NCI-H2227 (cell line): ENCODE data around the gene KLHL17.
"Not testable (repeated sequence)": the region's sequence is repeated elsewhere in the genome, so short reads cannot be mapped to it uniquely, and the experiment has no call there.

Source experiments
- DNase-seq: peaks from one replicate; lab custom pipeline; 2025; ENCODE audit not compliant: unreplicated experiment; lab: John Stamatoyannopoulos, UW

Gene KLHL17

DNA sequence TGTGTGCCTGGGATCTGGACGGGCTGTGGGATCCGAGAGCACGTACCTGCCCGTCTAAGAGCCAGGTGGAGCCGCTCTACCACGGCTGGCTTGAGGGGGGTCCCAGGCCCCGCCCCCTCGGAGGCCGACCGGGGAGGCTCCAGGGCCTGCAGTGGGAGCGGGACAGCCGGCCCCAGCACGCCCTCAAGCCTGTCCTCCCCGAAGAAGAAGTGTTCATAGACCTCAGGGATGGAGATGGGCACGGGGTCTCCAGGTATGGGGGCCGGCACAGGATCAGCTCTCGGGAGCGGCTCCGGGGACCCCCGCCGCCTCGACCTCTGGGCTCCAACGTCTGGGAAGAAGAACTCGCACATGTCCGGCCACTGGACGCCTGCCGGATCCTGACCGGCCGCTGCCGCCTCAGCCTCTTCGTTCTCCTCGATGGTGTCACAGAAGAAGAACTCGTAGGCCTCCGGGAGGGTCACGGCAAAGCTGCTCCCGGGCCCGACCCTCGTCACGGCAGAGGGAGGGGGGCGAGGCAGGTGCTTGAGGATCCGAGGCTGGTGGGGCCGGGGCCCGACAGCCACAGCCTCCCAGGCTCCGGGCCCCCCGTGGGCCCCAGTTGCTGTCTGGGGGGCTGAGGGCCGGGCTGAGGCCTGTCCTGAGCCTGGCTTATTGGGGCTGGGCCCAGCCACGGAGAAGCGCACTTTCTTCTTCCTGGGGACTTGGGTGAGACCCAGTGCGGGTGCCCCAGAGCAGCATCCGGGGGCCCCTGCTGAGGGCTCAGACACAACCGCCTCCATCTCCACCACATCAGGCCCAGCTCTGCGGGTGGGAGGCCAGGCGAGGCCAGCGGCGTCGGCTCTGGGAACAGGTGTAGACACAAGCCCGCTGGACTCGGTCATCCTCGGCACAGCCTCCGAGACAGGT, 18.7 kb downstream of the KLHL17 start:
- DNase-seq = no peak

DNA sequence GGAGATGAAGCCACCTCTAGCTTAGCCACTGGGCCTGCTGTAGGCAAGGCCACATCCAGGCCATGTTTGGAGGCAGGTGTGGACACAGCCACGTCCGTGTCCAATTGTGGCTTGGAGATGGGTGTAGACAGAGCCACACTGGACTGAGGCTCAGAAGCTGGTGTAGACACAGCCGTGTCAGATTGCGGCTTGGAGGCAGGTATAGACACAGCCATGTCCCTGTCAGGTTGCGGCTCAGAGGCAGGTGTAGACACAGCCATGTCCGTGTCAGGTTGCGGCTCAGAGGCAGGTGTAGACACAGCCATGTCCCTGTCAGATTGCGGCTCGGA, 19.3 kb downstream of the KLHL17 start:
- no peak for DNase-seq

- no peak for DNase-seq
Observed at GRCh38 chr1:980137-980571, 19.8 kb downstream of the KLHL17 start.

- no peak for DNase-seq
Observed at GRCh38 chr1:980602-981395, 20.4 kb downstream of the KLHL17 start.

GRCh38 chr1:981491-981954, 21.1 kb downstream of the KLHL17 start:
- DNase-seq = no peak

DNA sequence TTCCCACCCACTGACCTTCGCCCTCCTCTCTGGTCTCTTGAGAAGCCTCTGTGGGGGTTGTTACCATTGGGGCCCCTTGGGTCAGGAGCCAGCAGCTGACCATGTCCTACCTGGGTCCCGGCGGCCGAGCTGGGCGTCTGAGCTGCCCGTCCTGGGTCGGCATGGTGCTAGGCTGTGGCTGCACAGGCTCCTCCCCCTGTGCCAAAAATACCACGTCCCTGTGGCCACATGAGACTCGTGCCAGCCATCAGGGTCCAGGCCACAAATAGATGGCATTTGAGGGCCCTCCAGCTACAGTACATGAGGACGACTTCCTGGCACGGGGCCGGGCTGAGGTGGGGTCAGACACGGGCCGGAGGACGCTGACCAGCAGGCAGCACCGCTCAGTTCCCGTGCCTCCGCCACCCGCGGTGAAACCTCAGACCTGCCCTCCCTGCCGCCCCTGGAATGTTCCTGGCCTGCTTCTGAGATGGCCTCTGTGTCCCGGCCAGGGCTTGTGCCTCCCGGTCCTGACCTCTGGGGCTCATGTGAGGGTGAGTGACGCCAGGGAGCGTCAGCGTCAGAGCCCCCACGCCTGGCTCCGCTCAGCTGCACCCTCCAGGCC, 21.7 kb downstream of the KLHL17 start, which contains the start of gene PERM1:
PERM1 (minus strand) TSS at position 139 of the 604 bp plus-strand sequence. CDS start 1,064 bp downstream, outside the sequence.
- no peak for DNase-seq

GRCh38 chr1:982765-983436, 22.5 kb downstream of the KLHL17 start:
- no peak for DNase-seq

- DNase-seq = peak; percentile 46
Observed at GRCh38 chr1:983798-984475, 23.6 kb downstream of the KLHL17 start.

DNA sequence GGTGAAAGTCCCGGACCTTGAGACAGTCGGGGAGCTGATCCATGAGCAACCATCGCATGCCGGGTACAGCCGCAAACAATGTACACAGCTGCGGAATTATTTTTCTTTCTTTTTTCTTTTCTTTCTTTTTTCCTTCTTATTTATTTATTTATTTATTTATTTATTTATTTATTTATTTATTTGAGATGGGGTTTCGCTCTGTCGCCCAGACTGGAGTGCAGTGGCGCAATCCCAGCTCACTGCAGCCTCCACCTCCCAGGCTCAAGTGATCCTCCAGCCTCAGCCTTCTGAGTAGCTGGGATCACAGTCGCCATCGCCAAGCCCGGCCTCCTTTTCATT, 24.1 kb downstream of the KLHL17 start:
- DNase-seq = no peak

DNA sequence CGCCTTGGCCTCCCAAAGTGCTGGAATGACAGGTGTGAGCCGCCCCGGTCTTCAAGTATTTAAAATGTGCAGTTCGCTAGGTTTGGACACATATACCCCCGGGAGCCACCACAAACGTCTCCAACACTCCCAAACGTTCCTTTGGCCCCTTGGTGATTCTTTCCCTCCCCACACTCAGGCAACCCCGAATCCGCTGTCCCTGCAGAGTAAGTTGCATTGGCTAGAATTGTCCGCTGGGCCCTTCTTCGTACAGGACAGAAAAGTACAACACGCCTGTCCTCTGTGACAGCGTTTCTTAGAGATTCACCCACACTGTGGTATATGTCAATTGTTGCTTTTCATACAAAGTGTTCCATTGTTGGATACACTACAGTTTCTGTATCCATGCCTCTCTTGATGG, 24.7 kb downstream of the KLHL17 start:
- no peak for DNase-seq

- DNase-seq = not testable (repeated sequence)
Observed at GRCh38 chr1:988061-988460, 27.7 kb downstream of the KLHL17 start.

DNA sequence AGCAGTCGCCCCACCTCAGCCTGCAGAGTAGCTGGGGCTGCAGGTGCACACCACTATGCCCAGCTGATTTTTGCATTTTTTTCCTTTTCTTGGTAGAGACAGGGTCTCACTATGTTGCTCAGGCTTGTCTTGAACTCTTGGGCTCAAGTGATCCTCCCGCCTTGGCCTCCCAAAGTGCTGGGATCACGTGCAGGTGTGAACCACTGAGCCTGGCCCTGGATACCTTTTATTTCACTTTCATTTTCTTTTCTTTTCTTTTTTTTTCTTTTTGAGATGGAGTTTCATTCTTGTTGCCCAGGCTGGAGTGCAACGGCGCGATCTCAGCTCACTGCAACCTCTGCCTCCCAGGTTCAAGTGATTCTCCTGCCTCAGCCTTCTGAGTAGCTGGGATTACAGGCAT, 30.9 kb downstream of the KLHL17 start:
- not testable (repeated sequence) for DNase-seq

DNA sequence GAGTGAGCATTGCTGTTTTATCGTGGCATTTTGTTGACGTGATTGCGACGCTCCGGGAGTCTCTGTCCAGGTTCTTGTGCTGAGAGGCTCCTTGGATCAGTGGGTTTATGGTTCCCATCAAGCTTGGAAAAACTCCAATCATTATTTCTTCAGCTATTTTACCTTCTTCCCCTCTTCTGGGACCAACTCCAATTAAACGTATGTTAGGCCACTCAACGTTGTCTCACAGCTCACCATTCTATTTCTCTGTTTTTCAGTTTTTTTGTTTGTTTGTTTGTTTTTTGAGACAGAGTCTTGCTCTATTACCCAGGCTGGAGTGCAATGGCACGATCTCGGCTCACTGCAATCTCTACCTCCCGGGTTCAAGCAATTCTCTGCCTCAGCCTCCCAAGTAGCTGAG, 31.5 kb downstream of the KLHL17 start:
- DNase-seq = no peak

- DNase-seq = no peak
Observed at GRCh38 chr1:992362-992761, 32.0 kb downstream of the KLHL17 start.

DNA sequence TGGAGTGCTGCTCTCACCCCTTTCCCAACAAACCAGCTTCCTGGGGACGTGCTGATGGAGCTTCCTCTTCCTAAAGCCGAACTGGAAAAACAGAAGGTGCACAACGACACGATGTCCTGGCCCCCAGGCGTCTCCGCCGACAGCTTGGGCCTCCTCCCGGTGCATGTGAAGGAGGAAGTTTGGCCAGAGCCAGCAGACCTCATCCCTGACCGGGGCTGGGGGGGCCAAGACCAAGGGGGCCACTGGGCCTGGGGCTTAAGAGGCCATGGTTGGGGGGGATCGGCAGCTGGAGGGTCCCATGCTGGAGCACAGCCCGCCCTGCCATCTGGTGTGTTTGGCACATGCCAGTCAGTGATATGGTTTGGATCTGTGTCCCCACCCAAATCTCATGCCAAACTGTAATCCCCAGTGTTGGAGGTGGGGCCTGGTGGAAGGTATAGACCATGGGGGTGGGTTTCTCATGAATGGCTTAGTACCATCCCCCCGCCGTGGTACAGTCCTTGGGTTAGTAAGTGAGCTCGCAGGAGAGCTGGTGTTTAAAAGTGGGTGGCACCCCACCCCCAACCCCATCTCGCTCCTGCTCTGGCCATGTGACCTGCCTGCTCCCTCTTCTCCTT, 33.1 kb downstream of the KLHL17 start:
- DNase-seq = no peak

DNA sequence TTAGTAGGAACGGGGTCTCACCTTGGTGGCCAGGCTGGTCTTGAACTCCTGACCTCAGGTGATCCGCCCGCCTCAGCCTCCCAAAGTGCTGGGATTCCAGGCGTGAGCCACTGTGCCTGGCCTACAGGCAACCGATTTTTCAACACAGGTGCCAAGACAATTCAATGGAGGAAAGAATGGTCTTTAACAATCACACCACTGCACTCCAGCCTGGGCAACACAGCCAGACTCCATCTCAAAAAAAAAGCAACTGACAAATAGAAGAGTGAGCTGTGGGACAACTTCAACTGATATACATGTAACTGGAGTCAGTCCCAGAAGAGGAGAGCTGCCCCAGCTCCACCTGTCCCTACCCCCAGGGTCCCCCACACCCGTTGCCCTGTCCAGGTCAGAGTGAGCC, 34.2 kb downstream of the KLHL17 start:
- DNase-seq = not testable (repeated sequence)

DNA sequence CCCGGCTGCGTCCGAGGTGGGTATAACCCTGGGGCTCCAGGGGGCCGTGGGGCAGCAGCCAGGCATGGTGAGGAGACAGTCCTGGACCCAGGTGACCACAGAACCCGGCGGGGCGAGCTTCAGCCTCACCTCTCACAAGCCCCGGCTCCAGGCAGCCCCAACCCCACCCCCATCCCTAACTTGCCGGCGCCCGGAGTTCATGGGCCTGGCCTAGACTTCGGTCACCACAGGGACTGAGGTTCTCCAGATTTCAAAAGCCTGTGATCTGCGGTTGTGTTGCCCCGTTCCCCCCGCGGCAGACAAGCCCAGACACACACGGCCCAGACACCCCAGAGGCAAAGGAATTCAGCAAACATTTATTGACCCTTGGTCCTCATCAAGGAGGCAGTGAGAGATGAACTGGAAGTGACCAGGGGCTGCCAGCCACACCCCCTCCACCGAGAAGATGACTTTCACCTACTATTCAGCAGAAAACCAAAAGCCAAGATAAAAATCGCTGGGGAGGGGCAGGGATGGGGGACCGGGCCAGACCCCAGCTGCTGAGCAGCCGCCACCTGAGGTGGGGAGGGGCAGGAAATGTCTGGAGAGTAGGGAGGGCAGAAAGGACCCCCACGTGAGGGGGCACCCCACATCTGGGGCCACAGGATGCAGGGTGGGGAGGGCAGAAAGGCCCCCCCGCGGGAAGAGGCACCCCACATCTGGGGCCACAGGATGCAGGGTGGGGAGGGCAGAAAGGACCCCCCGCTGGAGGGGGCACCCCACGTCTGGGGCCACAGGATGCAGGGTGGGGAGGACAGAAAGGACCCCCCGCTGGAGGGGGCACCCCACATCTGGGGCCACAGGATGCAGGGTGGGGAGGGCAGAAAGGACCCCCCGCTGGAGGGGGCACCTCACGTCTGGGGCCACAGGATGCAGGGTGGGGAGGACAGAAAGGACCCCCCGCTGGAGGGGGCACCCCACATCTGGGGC, 35.6 kb downstream of the KLHL17 start:
- DNase-seq = no peak

GRCh38 chr1:996851-997712, 36.7 kb downstream of the KLHL17 start:
- no peak for DNase-seq
